ENCODE results near the gene EFHB.
"Not testable (repeated sequence)": the region's sequence is repeated elsewhere in the genome, so short reads cannot be mapped to it uniquely, and the experiment has no call there.

The EFHB gene

DNA sequence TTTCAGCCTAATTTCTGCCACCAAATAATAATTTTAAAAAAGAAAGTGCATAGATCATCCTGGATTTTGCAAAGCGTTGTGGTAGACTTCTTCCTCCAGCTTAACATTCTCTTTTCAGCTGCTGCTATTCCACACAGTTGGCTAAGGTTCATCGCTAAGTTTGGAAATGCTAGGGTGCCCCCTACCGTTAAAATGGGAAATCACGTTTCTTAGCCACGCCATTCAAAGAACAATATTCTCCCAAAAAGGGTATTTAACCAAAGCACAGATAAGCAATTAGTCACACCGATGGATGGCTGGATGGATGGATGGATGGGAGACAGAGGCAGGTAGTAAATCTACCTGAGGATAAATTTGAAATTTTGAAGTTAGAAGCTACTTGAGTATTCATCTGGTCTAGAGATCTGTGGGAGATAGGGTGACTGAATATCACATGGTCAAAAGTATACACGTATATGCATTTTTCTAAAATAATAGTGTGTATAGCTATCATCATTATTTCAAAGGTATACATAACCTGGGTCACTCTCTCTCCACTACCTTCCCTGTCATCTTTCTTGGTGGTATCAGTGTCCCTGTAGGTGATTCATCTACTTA, 67.2 kb downstream of the EFHB start:
- H3K4me3 ChIP-seq (replicated peaks; ENCODE audit: low read depth, low read length) = no peak overlapping the region
- DNase-seq (ENCODE audit: extremely low read depth, low read depth) = no peak

DNA sequence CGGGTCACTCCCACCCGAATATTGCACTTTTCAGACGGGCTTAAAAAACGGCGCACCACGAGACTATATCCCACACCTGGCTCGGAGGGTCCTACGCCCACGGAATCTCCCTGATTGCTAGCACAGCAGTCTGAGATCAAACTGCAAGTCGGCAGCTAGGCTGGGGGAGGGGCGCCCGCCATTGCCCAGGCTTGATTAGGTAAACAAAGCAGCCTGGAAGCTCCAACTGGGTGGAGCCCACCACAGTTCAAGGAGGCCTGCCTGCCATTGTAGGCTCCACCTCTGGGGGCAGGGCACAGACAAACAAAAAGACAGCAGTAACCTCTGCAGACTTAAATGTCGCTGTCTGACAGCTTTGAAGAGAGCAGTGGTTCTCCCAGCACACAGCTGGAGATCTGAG, 78.7 kb downstream of the EFHB start:
- not testable (repeated sequence) for DNase-seq (ENCODE audit: extremely low read depth, low read depth); H3K4me3 ChIP-seq (replicated peaks; ENCODE audit: low read depth, low read length)

More for the DNA sequence above, 67.2 kb downstream of the EFHB start:
- TF ChIP-seq, protein P1, sequence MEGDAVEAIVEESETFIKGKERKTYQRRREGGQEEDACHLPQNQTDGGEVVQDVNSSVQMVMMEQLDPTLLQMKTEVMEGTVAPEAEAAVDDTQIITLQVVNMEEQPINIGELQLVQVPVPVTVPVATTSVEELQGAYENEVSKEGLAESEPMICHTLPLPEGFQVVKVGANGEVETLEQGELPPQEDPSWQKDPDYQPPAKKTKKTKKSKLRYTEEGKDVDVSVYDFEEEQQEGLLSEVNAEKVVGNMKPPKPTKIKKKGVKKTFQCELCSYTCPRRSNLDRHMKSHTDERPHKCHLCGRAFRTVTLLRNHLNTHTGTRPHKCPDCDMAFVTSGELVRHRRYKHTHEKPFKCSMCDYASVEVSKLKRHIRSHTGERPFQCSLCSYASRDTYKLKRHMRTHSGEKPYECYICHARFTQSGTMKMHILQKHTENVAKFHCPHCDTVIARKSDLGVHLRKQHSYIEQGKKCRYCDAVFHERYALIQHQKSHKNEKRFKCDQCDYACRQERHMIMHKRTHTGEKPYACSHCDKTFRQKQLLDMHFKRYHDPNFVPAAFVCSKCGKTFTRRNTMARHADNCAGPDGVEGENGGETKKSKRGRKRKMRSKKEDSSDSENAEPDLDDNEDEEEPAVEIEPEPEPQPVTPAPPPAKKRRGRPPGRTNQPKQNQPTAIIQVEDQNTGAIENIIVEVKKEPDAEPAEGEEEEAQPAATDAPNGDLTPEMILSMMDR (IDR thresholded peaks at IDR 0.05; ENCODE audit: low read depth, low read length, missing control alignments) = peak; percentile 73

DNA sequence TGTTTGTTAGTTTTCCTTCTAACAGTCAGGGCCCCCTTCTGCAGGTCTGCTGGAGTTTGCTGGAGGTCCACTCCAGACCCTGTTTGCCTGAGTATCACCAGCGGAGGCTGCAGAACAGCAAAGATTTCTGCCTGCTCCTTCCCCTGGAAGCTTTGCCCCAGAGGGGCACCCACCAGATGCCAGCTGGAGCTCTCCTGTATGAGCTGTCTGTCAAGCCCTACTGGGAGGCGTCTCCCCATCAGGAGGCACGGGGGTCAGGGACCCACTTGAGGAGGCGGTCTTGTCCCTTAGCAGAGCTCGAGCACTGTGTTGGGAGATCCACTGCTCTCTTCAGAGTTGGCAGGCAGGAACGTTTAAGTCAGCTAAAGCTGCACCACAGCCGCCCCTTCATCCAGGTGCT, 87.4 kb downstream of the EFHB start:
- not testable (repeated sequence) for DNase-seq (ENCODE audit: extremely low read depth, low read depth); H3K4me3 ChIP-seq (replicated peaks; ENCODE audit: low read depth, low read length)

All from HFF-Myc (cell line).